NCI-H2081 (cell line): ENCODE results near the gene BRSK1.

Source experiments
- DNase-seq, 2 experiments: peaks; one replicate each; lab custom pipeline; 2025; lab: John Stamatoyannopoulos, UW

Gene BRSK1

DNA sequence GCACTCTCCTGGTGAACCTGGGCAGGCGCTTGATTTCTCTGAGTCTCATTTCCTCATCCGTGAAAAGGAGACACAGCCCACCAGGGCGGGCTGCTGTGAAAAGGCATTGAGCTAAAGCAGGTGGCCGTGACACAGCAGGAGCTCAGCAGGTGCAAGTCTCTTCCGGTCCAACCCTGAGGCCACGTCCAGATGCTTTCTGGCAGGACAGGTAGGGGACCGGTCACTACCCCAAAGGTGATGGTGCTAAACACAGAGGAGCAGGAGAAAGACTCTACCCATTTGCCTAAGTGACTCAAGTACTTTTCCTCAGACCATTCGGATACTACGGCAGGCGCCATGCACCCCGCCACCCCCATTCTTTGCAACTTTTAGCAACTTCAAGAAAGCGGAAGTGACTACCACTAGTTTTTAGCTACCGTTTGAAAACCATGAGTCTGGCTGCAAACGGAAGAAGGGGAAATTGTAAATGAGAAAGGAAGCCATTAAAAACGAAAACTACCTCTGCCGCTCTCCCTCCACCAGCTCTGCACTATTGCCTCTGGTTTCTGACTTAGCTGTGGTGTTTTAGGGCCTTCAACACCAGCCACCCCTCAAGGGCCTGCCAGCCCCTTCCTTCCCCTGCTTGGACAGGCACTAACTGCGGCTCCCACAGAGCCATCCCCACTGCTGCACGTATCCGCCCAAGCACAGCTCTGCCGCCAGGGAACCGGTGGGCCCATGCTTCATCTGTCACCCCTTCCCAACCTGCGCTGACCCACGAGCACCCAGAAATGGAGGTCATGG, 29.8 kb upstream of the BRSK1 start:
- DNase-seq = peak; percentile 69 to 74

DNA sequence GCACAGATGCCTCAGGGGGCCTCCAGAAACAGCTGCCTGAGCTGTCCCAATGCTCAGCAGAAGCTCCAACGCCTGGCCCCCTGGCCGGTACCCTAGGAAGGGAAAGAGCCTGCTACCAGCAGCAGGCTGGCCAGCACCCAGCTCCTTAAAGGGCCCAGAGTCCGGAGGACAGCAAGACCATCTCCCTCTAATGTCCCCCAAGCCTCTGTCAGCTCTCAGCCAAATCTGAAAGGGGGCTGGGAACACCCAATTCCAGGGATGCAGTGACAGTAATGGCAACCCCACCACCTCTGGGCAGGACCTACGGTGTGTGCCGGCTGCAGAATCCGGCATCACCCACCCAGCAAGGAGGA, 29.2 kb upstream of the BRSK1 start:
- DNase-seq = no peak

DNA sequence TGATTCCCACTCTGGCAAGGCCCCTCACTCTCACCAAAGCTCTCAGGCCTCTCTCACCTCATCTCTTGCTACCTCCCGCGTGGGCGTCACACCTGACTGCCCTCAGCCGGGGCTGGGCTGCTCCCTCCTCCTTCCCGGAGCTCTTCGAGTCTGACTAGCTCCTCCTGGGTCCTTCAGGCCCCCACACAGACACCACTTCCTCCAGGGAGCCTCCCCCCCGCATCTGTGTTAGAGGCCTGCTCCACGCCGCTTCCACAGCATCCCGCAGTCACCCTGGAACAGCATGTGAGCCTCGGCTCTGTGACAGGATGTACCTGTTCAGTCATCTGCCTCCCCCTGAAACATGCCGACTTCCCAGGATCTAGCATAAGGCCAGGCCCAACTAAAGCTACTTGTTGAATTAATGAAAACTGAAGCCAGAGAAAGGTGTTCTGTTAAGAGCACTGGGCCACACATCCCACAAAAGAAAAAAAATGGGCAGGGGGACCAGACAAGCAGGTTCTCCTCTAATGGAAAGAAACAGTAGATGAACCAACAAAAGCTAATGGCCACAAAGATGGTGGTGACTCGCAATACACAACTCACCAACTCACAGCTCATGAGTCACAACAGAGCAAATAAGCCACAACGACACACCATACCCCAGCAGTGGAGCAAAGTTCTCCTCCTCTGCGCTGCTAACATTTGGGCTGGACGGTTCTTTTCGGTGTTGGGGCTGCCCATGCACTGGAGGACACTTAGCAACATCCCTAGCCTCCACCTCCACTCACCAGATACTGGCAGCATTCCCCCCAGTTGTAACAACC, 28.0 kb upstream of the BRSK1 start:
- DNase-seq = peak in 1 of 2 experiments; percentile 20

DNA sequence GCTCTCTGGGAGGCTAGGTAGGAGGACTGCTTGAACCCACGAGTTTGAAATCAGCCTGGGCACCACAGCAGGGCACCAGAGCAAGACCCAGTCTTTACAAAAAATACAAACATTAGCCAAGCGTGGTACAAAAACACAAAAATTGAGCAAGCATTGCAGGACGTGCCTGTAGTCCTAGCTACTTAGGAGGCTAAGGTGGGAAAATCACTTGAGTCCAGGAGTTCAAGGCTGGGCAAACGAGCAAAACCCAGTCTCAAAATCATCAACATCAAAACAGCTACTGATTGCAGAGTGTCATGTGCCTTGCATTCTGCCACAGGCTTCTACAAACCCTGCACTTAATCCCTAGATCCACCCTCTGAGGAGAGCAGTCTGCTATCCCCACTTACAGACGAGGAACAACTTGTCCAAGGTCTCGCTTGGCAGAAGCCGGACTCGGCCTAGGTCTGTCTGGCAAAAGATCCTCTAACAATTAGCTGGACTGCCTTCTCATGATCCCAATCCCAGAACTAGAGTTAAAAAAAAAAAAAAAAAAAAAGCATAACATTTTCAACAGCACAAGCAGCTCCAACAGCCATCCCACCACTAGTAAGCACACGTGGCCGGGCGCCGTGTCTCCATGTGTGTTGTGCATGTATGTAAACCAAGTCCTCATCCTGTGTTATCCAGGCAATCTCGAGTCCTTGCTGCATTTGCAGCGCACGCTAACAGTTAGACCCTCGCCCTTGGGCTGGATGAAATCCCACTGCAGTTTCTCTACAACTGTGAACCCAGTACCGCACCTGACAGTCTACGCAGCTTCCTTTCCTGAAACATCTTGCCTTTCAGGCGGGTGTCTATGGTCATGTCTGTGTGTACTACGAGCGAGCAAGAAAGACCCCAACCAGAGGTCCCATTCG, 27.0 kb upstream of the BRSK1 start:
- peak in 1 of 2 experiments; percentile 45 for DNase-seq

DNA sequence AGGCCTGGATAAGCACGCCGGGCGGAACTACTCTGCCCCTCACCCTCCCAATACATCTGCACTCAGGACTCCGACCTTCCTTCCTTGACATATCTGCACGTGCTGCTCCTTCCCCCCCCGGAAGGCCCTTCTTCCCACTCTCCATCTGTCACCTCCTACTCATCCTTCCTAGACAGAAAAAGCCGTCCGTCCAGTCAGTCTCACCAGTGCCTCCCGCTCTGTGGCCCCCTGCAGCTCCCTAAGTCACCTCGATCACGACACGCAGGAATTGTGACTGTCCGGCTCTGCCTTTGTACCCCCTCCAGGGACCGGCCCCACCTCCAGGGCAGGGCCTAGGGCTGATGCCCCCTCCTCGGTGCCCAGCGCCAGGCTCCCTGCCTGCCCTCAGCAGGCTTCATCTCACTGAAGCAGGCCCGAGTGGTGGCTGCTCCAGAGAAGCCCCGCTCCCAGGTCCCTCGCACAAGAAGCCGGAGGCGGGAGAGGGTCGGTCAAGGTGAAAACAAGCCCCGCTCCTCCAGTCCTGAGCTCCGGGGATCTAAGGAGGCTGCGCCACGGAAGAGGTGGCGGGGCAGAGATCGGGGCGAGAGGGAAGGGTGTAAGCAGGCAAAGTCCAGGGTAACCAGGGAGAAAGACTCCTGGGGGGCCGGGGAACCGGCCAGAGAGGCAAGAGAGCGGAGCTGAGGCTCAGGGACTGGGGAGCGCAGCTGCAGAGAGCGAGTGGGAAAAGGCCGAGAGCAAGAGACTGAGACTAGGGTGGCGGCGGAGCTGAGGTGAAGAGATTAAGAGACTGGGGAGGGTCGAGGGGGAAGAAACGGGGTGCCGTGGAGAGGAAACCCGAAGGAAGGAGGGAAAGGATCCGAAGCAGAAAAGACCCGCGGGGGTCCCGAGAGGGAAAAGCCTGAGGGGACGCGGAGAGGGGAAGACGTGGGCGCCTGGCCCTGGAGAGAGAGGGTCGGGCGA, 26.1 kb upstream of the BRSK1 start:
- peak in 1 of 2 experiments; percentile 45 for DNase-seq

DNA sequence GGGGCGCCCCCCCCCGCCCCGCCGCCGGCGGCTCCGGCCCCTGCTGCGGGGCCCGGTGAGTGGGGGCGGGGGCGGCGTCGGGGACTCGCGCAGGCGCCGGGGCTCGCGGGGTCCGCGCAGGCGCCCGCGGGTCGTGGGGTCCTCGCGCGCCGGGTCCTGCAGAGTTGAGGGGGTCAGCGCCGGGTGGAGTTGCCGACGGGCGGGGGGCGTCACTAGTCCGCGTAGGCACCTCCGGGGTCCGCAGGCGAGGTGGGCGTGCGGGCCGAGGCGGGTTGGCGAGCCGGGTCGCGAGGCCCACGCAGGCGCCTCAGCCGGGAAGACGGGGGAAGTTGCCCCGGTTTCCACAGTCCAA, 25.3 kb upstream of the BRSK1 start:
- no peak for DNase-seq

DNA sequence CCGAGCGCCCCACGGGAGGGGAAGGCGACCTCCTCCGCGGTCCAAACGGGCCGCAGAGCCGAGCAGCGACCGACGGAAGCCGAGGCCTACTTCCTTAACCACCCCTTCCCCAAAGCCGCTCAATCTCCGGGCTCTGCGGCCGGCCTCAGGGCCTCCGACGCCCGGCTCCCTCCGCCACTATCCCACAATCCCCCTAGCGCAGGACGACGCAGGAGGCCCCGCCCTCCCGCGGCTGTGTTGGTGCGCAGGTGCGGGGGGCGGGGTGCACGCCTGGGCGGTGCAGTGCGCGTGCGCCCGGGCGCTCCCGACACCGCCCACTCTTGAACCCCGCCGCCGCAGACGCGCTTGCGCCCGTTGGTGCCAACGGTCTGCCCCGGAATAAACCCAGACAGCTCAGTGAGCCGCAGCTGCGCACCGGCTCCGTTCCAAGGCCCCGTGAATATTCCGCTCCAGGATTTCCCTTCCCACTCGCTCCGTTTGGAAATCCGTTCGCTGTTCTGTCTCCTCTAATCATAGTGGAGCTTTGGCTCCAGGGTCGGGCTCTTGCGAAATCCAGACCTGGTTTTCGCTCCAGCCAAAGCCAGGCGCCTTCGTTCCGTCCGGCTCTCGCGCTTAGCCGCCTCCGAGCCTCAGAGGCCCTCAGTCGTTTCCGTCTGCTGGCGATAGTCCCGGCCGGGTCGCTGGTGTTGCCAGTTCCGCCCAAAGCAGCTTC, 24.8 kb upstream of the BRSK1 start, which contains the start of gene PPP6R1:
TSS of gene PPP6R1 (minus strand) at position 190 of the 712 bp plus-strand sequence. CDS start 11,914 bp downstream, outside the sequence.
- DNase-seq = peak; percentile 98 to 99

DNA sequence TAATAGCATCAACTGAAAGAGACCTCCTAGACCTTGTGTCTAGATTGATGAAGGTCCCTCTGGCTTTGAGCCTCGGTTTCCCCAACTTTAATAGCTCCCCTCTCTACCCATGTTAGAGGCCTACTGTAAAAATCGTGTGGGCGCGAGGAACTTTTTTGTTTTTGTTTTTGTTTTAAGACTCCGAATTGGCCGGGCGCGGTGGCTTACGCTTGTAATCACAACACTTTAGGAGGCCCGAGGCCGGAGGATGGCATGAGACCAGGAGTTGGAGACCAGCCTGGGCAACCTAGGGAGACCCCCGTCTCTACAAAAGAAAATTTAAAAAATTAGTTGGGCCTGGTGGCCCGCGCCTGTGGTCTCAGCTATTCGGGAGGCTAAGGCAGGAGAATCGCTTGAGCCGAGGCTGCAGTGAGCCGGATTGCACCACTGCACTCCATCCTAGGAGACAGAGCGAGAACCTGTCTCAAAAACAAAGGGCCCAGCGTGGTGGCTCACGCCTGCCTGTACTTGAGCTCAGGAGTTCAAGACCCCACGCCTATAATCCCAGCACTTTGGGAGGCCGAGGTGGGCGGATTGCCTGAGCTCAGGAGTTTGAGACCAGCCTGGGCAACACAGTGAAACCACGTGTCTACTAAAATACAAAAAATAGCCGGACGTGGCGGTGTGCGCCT, 24.1 kb upstream of the BRSK1 start:
- DNase-seq = no peak

DNA sequence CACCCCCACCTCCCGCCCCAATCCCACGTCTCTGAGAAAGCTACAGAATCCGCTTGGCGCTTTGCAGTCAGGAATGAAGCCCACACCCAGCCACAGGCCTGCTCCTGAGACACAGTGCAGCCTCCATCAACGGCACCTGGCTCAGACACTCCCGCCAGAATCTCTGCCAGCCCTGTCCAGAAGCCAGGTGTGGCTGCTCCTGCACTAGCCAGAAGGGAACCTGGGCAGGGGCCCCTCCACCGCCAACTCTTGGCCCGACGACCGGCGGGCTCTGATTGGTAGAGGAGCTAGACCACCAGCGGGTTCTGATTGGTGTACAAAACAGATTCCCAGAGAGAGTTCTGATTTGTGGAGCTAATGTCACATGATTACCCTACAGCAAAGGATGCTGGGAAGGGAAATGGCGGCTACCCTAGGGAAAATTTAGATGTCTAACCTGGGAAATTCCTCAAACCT, 22.1 kb upstream of the BRSK1 start:
- no peak for DNase-seq

DNA sequence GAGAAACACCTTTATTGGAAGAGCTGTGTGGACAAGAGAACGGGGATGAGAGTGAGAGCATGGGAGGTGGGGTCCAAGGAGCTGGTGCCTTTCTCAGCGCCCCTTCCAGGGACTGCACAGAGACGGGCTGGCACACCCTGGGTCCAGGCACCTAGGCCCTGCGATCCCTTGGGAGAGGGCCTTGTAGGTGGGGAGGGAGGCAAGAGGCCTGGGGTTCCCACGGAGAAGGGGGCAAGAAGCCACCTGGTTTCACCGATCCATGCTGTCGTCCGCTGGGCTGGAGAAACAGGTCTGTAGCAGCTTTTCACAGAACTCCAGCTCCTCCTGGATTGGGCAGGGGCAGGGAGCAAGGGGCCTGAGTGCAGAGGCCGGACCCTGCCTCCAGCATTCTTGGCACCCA, 21.4 kb upstream of the BRSK1 start:
- no peak for DNase-seq

DNA sequence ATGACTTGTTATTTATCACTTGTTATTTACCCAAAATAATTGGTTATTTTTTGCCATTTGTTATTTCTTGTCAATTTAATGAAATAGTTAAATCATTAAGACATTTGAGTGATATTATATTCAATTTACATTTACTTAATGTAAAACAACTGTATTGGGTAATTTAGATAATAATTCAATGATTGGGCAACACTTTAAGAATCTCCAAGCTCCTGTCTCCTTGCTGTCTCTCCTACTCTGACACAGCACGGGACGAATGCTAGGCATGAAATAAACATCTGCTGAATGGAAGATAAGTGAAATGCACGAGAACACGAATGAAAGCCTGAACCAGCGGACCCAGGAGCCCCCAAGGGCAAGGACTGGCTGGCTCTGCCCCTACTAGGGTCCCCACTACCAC, 19.3 kb upstream of the BRSK1 start:
- DNase-seq = no peak

DNA sequence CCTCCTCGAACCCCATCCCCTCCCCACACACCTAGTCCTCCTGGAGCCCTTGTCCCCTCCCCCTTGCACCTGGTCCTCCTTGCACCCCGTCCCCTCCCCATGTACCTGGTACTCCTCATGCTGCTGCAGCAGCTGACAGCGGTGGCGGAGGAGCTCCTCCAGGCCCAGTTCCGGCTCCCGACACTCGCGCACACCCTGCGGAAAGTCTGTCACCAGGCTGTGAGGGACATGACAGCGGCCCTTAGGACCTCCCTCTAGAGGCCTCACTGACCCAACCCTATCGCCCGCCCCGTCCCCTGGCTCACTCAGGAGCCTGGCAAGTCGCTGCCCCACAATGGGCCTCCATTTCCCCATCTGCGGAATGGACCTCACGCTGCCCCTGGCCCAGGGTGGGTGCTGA, 18.6 kb upstream of the BRSK1 start:
- DNase-seq = no peak

DNA sequence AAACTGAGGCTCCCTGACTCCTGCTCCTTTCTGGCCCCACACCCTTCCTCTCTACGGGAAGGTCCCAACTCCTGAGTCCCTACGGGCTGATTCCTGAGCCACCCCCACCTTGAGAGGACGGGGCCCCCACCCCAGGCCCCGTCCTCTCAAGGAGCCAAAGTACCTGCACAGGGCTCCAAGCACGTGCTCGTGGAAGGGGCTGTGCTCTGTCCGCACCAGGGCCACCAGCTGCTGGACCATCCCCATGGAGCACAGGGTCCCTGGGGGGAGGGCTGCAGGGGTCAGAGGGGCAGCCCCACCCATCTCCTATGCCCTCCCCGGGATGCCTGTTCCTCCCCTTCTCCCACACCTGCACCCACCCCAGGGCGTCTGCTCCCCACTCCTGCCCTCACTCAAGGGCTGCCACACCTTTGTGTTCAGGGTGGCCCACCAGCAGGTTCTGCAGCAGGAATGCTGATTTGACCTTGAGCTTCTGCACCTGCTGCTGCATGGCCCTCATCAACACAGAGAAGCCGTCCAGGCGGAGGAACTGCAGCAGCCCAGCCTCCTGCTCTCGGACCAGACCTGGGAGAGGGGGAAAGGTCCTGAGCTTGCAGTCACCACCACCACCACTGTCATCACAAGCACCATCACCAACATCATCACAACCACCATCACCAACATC, 17.9 kb upstream of the BRSK1 start:
- DNase-seq = no peak

DNA sequence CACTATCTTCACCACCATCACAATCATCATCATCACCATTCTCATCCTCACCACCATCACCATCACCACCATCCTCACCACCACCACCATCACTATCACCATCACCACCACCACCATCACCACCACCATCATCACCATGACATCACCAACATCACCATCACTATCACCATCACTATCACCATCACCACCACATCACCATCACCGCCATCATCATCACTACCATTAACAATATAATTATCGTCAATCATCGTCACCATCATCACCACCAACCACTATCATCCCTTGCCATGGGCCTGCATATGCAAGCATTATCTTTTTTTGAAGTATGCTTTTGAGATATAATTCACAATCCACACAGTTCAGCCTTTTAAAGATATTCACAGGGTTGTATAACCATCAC, 17.4 kb upstream of the BRSK1 start:
- no peak for DNase-seq

DNA sequence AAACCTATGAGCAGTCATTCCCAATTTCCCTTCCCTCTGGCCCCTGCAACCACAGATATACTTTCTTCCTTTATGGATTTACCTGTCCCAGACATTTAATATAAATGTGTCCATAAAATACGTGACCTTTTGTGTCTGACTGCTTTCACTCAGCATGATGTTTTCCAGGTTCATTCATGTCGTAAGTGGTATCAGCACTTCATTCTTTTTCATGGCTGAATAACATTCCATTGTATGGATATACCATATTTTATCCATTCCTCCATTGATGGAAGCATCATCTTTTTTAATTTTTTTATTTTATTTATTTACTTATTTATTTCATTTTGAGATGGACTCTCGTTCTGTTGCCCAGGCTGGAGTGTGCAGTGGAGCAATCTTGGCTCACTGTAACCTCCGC, 17.0 kb upstream of the BRSK1 start:
- DNase-seq = no peak

DNA sequence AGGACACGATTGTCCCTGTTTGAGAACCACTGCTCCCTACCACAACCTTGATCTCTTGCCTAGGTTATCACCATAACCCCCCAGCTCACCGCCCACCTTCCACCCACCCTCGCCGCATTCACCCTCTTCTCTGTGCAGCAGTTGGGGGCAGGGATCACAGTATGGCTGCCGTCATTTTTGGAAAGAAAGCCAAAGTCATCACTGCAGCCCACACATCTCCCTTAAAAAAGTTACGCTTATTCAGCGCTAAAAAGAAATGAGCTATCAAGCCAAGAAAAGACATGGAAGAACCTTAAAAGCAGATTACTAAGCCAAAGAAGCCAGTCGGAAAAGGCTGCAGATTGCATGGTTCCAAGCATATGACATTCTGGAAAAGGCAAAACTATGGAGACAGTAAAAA, 14.5 kb upstream of the BRSK1 start:
- no peak for DNase-seq

DNA sequence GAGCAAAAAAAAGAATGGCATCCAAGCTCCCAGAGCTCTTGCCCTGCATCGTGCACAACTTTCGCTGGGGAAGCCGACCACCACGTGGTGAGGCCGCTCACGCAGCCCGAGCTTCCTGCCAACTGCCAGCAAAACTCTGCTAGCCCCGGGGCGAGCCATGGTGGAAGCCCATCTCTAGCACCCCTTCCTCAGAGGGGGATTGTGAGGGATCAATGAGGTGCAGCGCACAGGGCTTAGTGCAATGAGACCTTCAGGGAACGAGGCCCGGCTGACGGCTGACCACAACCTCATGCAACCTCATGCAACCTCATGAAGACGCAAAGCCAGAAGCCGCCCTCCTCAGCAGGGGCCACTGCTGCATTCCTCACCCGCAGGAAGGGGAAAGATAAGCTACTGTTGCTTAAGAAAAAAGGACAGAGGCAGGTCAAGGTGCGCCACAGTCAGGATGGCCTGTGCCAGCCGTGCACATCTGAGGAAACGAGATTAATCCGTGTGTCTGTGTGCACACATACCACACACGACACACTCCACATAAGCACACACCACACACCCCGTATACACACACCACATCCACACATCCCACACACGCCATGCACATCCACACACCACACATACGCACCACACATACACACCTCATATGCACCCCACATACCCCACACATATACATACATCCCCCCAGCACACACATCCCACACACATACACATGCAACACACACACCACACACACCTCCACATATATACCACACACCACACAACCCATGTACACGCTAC, 13.4 kb upstream of the BRSK1 start:
- no peak for DNase-seq

DNA sequence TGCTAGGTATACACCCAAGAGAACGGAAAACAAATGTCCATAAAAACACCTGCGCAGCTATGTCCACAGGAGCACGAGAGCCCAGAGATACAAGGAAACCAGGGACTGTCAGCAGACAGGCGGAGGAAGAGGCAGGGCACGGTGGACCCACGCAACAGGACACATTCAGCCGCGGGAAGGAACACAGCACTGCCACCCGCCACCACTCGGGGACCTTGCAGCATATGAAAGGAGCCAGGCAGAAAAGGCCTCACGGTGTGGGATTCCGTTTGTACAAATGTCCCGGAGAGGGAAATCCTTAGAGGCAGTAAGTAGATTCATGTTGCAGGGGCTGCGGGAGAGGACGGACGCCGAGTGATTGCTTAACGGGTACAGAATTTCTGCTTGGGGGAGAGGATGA, 11.7 kb upstream of the BRSK1 start:
- no peak for DNase-seq
